ENCODE measurements around the gene DOCK9. TPM values are rescaled to one million over a fixed set of nuclear protein-coding genes. Genes with fewer than 3 reads are reported as not detected.

The DOCK9 gene
- total RNA-seq, 1 donor from 2014 or later = 25.5 TPM

DNA sequence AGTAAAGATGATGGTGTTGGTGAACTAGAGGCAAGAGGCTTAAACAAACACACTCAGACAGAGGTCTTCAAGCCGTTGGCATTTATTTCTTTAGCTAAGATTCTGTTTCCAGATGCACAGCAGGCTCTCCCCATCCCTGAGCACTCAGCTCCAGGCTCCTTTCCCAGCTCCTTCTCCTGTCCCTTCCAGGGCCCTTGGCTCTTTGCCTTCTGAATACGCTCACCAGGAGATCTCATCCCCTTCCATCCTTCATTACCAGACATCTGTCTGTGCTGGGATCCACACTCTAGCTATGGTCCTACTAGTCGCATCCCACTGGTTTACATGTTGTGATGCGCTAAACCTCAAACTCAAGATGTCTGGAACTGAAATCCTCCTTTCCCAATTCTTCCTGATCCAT lies 25.3 kb upstream of the DOCK9 start:
- Mint-ChIP-seq H3K27ac (no peak overlapping the region), H3K4me3 (no peak overlapping the region), H3K4me1 (peaks cover 9% of the 10 kb centered on the region), H3K27me3 (peaks cover 2% of the 10 kb centered on the region), H3K9me3 (no peaks in the 10 kb centered on the region), H3K36me3 (ENCODE audit: low read depth) (no peaks in the 10 kb centered on the region)
- ChIA-PET POLR2A (no interaction called here), CTCF (no interaction called here)
- TF ChIP-seq, protein P1, sequence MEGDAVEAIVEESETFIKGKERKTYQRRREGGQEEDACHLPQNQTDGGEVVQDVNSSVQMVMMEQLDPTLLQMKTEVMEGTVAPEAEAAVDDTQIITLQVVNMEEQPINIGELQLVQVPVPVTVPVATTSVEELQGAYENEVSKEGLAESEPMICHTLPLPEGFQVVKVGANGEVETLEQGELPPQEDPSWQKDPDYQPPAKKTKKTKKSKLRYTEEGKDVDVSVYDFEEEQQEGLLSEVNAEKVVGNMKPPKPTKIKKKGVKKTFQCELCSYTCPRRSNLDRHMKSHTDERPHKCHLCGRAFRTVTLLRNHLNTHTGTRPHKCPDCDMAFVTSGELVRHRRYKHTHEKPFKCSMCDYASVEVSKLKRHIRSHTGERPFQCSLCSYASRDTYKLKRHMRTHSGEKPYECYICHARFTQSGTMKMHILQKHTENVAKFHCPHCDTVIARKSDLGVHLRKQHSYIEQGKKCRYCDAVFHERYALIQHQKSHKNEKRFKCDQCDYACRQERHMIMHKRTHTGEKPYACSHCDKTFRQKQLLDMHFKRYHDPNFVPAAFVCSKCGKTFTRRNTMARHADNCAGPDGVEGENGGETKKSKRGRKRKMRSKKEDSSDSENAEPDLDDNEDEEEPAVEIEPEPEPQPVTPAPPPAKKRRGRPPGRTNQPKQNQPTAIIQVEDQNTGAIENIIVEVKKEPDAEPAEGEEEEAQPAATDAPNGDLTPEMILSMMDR (IDR thresholded peaks at IDR 0.05) = no peak
- ATAC-seq (ENCODE audit: low read depth) = no peak
- DNase-seq = no peak
- intact Hi-C loops (cut with micrococcal nuclease) = no loop called here

DNA sequence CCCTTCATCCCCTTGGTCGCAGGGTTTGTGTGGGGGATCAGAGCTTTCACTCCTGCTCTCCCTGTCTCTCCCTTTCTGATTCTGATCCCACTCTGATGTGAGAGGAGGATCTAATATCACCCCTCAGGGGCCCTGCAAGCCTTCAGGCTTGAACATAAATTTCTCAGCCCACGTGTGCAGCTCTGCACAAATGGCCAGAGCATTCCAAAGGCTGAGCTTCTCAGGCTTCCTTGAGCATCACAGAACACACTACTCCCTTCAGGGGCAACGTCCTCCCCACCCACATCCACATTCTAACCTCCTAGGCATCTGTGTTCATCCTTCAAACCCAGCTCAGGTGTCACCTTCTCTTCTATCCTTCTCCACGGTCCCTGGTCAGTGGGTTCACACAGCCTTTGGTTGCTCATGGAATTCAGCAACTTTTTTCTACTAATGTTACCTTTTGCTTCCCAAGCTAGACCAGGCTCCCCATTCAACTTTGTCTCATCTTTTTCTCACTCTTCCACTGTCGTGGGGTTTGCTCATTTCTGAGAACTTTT lies 24.4 kb upstream of the DOCK9 start:
- Mint-ChIP-seq H3K36me3 (ENCODE audit: low read depth) (no peaks in the 10 kb centered on the region), H3K27me3 (peaks cover 2% of the 10 kb centered on the region), H3K9me3 (no peaks in the 10 kb centered on the region), H3K4me3 (no peak overlapping the region), H3K4me1 (peaks cover 9% of the 10 kb centered on the region), H3K27ac (no peak overlapping the region)
- intact Hi-C loops (cut with micrococcal nuclease) = no loop called here
- POLR2A ChIA-PET = interaction anchor here (0.6 kb wide), 1 partner anchor 1327 kb away, joined by 3 read pairs; no protein-coding TSS in a partner anchor
- TF ChIP-seq, protein P1 (IDR thresholded peaks at IDR 0.05) = no peak
- ATAC-seq (ENCODE audit: low read depth) = no peak
- no peak for DNase-seq
- CTCF ChIA-PET = no interaction called here

DNA sequence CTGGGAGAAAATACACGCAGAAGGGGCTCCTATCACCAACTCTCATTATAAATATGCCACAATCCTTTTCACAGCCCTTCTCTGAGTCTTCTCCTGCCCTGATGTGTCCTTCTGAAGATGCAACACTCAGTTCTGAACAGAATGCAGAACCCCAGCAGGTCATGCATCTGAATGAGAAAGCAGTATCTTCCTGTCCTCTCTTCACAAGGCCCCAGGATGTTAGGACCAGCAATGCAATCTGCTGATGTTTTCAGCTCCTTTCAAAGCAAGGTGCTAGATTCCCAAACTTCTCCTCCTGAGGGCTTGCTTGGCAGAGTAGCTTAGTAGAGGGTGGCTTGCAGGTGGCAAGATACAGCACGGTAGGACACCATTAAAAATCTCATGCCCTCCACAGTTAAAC lies 22.3 kb upstream of the DOCK9 start:
- POLR2A ChIA-PET = no interaction called here
- no peak for DNase-seq
- Mint-ChIP-seq H3K27me3 (peaks cover 2% of the 10 kb centered on the region), H3K4me1 (peaks cover 9% of the 10 kb centered on the region), H3K4me3 (no peak overlapping the region), H3K9me3 (no peaks in the 10 kb centered on the region), H3K27ac (no peak overlapping the region), H3K36me3 (ENCODE audit: low read depth) (no peaks in the 10 kb centered on the region)
- intact Hi-C loops (cut with micrococcal nuclease) = no loop called here
- CTCF ChIA-PET = no interaction called here
- no peak for ATAC-seq (ENCODE audit: low read depth)
- TF ChIP-seq, protein P1 (IDR thresholded peaks at IDR 0.05) = no peak

DNA sequence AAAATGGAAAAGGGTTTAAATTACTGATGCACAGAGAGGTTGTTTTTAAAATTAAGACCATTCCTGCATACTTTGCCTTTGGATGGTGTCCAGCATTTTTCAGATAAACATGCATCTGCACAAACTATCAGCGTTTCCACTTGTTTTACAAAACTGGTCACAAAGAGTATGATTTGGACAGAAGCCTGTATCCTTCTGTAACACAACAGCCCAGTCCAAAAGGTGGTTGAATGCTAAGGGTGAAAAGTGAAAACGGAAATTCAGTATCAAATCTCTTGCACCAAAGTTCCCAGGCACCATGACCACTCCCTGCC lies 21.7 kb upstream of the DOCK9 start:
- Mint-ChIP-seq H3K36me3 (ENCODE audit: low read depth) (no peaks in the 10 kb centered on the region), H3K4me1 (peaks cover 9% of the 10 kb centered on the region), H3K27me3 (peaks cover under 1% of the 10 kb centered on the region), H3K27ac (no peak overlapping the region), H3K4me3 (no peak overlapping the region), H3K9me3 (no peaks in the 10 kb centered on the region)
- ChIA-PET POLR2A (no interaction called here), CTCF (no interaction called here)
- TF ChIP-seq, protein P1 (IDR thresholded peaks at IDR 0.05) = no peak
- ATAC-seq (ENCODE audit: low read depth) = no peak
- intact Hi-C loops (cut with micrococcal nuclease) = no loop called here
- no peak for DNase-seq

DNA sequence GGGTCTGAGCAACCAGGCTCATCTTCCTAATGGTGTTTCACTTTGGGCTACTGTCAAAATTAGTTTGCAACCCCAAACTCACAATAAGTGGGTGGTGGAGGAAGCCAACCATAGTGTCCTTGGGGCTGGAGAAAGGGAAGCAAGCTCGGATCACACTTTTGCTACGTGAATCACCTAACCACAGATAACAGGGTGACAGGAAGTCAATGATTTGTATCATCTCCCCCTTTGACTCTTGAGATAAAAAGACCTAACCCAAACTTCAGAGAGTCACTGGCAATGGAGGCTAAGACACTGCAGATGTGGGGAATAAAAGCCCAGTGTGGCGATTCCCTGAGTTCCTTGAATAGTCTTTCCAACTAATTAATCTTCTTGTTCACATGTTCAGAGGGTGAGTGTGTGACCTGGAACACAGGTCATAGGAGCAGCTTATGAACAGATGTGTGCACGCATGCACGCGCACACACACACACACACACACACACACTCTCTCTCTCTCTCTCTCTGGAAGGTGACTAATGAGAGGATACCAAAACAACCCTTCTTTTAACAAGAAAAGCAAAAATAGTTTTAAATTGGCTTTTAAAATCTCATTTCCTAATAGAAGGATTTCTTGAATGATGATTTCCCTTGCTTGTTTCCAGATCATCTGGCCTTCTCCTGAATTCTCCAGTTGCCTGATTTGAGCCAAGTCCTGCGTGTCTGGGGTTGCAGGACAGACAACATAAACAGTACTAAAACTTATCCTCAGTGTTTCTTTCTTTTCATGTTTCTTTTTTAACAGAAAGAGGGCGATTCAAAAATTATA lies 21.2 kb upstream of the DOCK9 start:
- DNase-seq = no peak
- H3K27me3 Mint-ChIP-seq = no peaks in the 10 kb centered on the region
- TF ChIP-seq, protein P1 (IDR thresholded peaks at IDR 0.05) = no peak
- ChIA-PET CTCF (no interaction called here), POLR2A (no interaction called here)
- H3K9me3 Mint-ChIP-seq = no peaks in the 10 kb centered on the region
- ATAC-seq (ENCODE audit: low read depth) = no peak
- no peak overlapping the region for H3K27ac Mint-ChIP-seq
- peaks cover 9% of the 10 kb centered on the region for H3K4me1 Mint-ChIP-seq
- H3K36me3 Mint-ChIP-seq (ENCODE audit: low read depth) = no peaks in the 10 kb centered on the region
- no peak overlapping the region for H3K4me3 Mint-ChIP-seq
- intact Hi-C loops (cut with micrococcal nuclease) = no loop called here
